Kidney (tissue), 14 donors: Measurements from ENCODE around the gene DOK7. TPM values are rescaled to one million over a fixed set of nuclear protein-coding genes. Genes with fewer than 3 reads are reported as not detected.

Source experiments
- DNase-seq, 5 donors: peaks; one replicate each; pipeline ENCODE4 v3.0.0-alpha.2; 2013 to 2020
- FAIRE-seq: peaks from 2 replicates; lab custom pipeline; 2012; peaks lifted over from hg19 to GRCh38; lab: Jason Lieb, UNC
- H3K27ac ChIP-seq, 2 donors: one replicate each; pipeline ENCODE4 v1.7.0; 2013; ENCODE audit warnings: low read depth in 2 of 2, low read length in 2 of 2, inconsistent platforms in 1 of 2
- H3K27me3 ChIP-seq: one replicate; pipeline ENCODE4 v1.7.1; 2013; ENCODE audit warnings: low read length, inconsistent platforms; ENCODE audit not compliant: control insufficient read depth, insufficient read depth
- H3K36me3 ChIP-seq, 3 donors: one replicate each; pipeline versions ENCODE4 v1.7.0 to v1.7.1; 2013; ENCODE audit warnings: low read length in 3 of 3, control low read depth in 1 of 3, inconsistent platforms in 1 of 3; ENCODE audit not compliant: insufficient read depth in 3 of 3, control insufficient read depth in 2 of 3
- H3K4me1 ChIP-seq, 3 donors: one replicate each; pipeline versions ENCODE4 v1.7.0 to v1.7.1; 2013; ENCODE audit warnings: low read length in 3 of 3, inconsistent platforms in 1 of 3, low read depth in 1 of 3; ENCODE audit not compliant: control insufficient read depth in 2 of 3, insufficient read depth in 2 of 3
- H3K4me3 ChIP-seq, 3 donors: one replicate each; pipeline versions ENCODE4 v1.7.0 to v1.8.1; 2013; ENCODE audit warnings: low read length in 3 of 3, control low read depth in 1 of 3, inconsistent platforms in 1 of 3
- H3K9ac ChIP-seq, 3 donors: one replicate each; pipeline versions ENCODE4 v1.7.0 to v1.7.1; 2013; ENCODE audit warnings: low read length in 3 of 3, control low read depth in 1 of 3, inconsistent platforms in 1 of 3
- H3K9me3 ChIP-seq, 3 donors: one replicate each; pipeline versions ENCODE4 v1.7.0 to v1.7.1; 2013; ENCODE audit warnings: low read length in 3 of 3, control low read depth in 1 of 3, inconsistent platforms in 1 of 3; ENCODE audit not compliant: control insufficient read depth in 2 of 3, insufficient read depth in 1 of 3
- CTCF ChIP-seq: IDR thresholded peaks from 3 replicates; pipeline ENCODE4 v1.5.1; 2012; ENCODE audit warnings: mild to moderate bottlenecking, moderate library complexity, borderline replicate concordance; ENCODE audit not compliant: insufficient read depth; ENCODE audit errors: extremely low read depth
- intact Hi-C: fragments of 100-400 bp; cut with DNase I; formaldehyde crosslinking; loops from one replicate; pipeline ENCODE4 v1.11.1; 2022
- polyA plus RNA-seq: library from polyadenylated mRNA; stranded (reverse); fragments of 350-450 nt; fragmentation: Illumina TruSeq; extraction: RNeasy Lipid Tissue Mini Kit (QIAGEN cat#74804); gene quantifications from one replicate; pipeline ENCODE4 v1.2.3, GENCODE V29; 2014; ENCODE audit warnings: low read depth, low replicate concordance; ENCODE audit not compliant: insufficient read depth
- total RNA-seq: library from RNA; stranded (reverse); fragmentation: NEBNext Ultra II Directional; extraction: Animal tissue kit (Norgen Biotek cat#: 25700); gene quantifications from one replicate; pipeline ENCODE4 v1.2.1, GENCODE V29; 2021
- donor health status: control.
- donor health status: control.
- donor health status: control.
- donor health status: control.
- donor health status: control.
- donor health status: DM: yes; HTN: yes; CAD: no.
- donor health status: Normal renal cell carcinoma (clear cell type).

Gene DOK7
- total and polyA plus RNA-seq, 2 donors from 2014 or later: 1.2 to 7.0 TPM

- FAIRE-seq (no peak), DNase-seq (peak in 1 of 5 donors; percentile 68)
- Histone ChIP-seq H3K27ac (no peak overlapping the region), H3K9ac (no peak overlapping the region), H3K4me1 (peaks cover 0 to 4% (median 0%) of the 10 kb centered on the region in 3 donors), H3K36me3 (no peaks in the 10 kb centered on the region), H3K27me3 (no peaks in the 10 kb centered on the region), H3K4me3 (no peak overlapping the region), H3K9me3 (peaks cover 0 to 1% (median 0%) of the 10 kb centered on the region in 3 donors)
- intact Hi-C loops: no loop called here
- no peak for TF ChIP-seq CTCF
Measured at GRCh38 chr4:3463556-3464348, 646 bp downstream of the DOK7 start.

- Histone ChIP-seq H3K4me1 (peaks cover 0 to 7% (median 0%) of the 10 kb centered on the region in 3 donors), H3K9me3 (peaks cover 0 to 4% (median 0%) of the 10 kb centered on the region in 3 donors), H3K27me3 (no peaks in the 10 kb centered on the region), H3K4me3 (no peak overlapping the region), H3K27ac (no peak overlapping the region), H3K36me3 (no peaks in the 10 kb centered on the region), H3K9ac (no peak overlapping the region)
- FAIRE-seq: no peak
- intact Hi-C loops: no loop called here
- peak in 1 of 5 donors; percentile 68 for DNase-seq
- no peak for TF ChIP-seq CTCF
Measured at GRCh38 chr4:3464349-3464905, 1.3 kb downstream of the DOK7 start.

GRCh38 chr4:3464911-3465697 is 2.0 kb downstream of the DOK7 start:
- no peak overlapping the region for H3K9ac ChIP-seq
- H3K9me3 ChIP-seq: peaks cover 0 to 4% (median 0%) of the 10 kb centered on the region in 3 donors
- no peak for TF ChIP-seq CTCF
- FAIRE-seq (no peak), DNase-seq (peak in 1 of 5 donors; percentile 67)
- H3K27ac ChIP-seq: no peak overlapping the region
- H3K4me3 ChIP-seq: no peak overlapping the region
- peaks cover 0 to 7% (median 0%) of the 10 kb centered on the region in 3 donors for H3K4me1 ChIP-seq
- intact Hi-C loops: no loop called here
- H3K27me3 ChIP-seq: no peaks in the 10 kb centered on the region
- H3K36me3 ChIP-seq: no peaks in the 10 kb centered on the region
